Measurements from ENCODE around the gene SLC4A4. TPM values are rescaled to one million over a fixed set of nuclear protein-coding genes. Genes with fewer than 3 reads are reported as not detected.
A peak's percentile ranks its signal among the peaks of the same experiment; 100 is the strongest.

SLC4A4 gene
- total and polyA plus RNA-seq, 2 of the 8 experiments (the other 6 are each of a cell fraction or from before 2014, with no cell fraction given): 0.67 to 2.8 TPM

DNA sequence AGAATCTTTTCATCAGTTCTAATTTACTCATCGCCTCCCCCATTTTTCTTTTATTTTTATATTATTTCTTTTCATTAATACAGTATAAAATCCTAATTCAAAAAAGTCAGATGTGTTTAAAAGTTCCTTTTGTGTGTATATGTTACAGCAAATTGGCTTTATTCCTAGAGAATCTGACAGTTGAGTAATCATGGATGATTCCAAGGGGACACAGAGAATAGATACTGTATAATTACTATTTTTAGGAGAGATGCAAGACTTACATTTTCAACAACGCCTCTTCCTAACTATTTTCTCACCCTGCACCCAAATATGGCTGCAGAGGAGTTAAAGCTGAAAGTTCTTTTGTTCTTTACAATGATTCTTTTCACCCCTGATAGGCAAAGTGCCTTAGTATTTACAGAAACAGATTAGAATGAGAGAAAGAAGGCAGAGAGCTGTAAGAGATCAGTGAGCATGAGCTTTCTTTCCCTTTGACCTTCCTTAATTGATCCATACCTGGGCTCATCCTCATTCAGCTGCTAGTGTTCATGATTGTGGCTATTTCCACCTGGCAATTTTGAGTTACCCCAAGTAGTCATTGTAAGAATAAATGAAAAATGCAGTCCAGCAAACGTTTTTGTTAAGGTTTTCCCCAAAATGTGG lies 210.8 kb downstream of the SLC4A4 start:
- Histone ChIP-seq H2BK120ac (replicated peaks; ENCODE audit: low read depth, low read length) (no peak overlapping the region), H2BK12ac (ENCODE audit: low read depth, low read length) (no peak overlapping the region), H2BK15ac (ENCODE audit: low read length) (no peak overlapping the region), H4K5ac (ENCODE audit: insufficient read length, low read depth, low read length) (no peak overlapping the region), H2BK5ac (ENCODE audit: low read depth, low read length) (no peak overlapping the region), H3K4me2 (ENCODE audit: insufficient read depth in 1 of 2, low read depth in 2 of 2, low read length in 2 of 2) (no peak overlapping the region), H3K23me2 (ENCODE audit: low read depth, low read length) (no peaks in the 10 kb centered on the region), H2BK20ac (ENCODE audit: low read length) (no peak overlapping the region), H3K23ac (ENCODE audit: insufficient read length) (no peak overlapping the region), H3K18ac (ENCODE audit: extremely low read depth, low read length) (no peak overlapping the region), H3K36me3 (ENCODE audit: control insufficient read depth in 2 of 4, insufficient read depth in 4 of 4, low read length in 3 of 4) (no peaks in the 10 kb centered on the region), H4K91ac (replicated peaks; ENCODE audit: insufficient read length, low read length) (no peak overlapping the region), H4K8ac (ENCODE audit: extremely low read depth, insufficient read depth, low read length) (no peak overlapping the region), H3K79me2 (ENCODE audit: control insufficient read depth in 1 of 2, insufficient read depth in 2 of 2, low read length in 2 of 2) (no peaks in the 10 kb centered on the region; a peak in 1 of 4 replicates), H3K27ac (ENCODE audit: low read depth, low read length) (no peak overlapping the region), H4K20me1 (replicated peaks in 1 of 2; ENCODE audit: control insufficient read depth in 1 of 2, insufficient read depth in 2 of 2, low read length in 2 of 2) (no peaks in the 10 kb centered on the region), H3K4me3 (ENCODE audit: extremely low read depth in 1 of 4, insufficient read depth in 2 of 4, low read depth in 3 of 4, low read length in 4 of 4) (no peak overlapping the region), H3K9ac (replicated peaks in 1 of 4; ENCODE audit: extremely low read depth in 1 of 4, low read depth in 3 of 4, low read length in 3 of 4) (no peak overlapping the region), H3K9me3 (ENCODE audit: insufficient read depth in 2 of 2, low read depth in 1 of 2, low read length in 1 of 2) (no peaks in the 10 kb centered on the region), H3K56ac (replicated peaks; ENCODE audit: insufficient read length, low read depth, low read length) (no peak overlapping the region), H2AK5ac (ENCODE audit: low read depth, low read length) (no peak overlapping the region), H3K4ac (replicated peaks; ENCODE audit: insufficient read length, low read depth, low read length) (no peak overlapping the region), H3K4me1 (replicated peaks in 1 of 4; ENCODE audit: control insufficient read depth in 3 of 4, insufficient read depth in 4 of 4, low read length in 3 of 4) (no peaks in the 10 kb centered on the region; a peak in 1 of 7 replicates), H3K27me3 (replicated peaks in 1 of 4; ENCODE audit: control insufficient read depth in 3 of 4, extremely low read depth in 1 of 4, insufficient read depth in 3 of 4, low read length in 3 of 4) (no peaks in the 10 kb centered on the region; a peak in 1 of 7 replicates), H3K14ac (ENCODE audit: insufficient read length) (no peak overlapping the region), H3K79me1 (ENCODE audit: low read depth, low read length) (no peaks in the 10 kb centered on the region), H2AFZ (ENCODE audit: low read length) (peak overlapping the region; percentile 52)
- 73 to 100% methylated on average over 1 to 3 of the region's 3 CpGs for WGBS, 2 experiments (ENCODE audit: extremely low coverage in 1 of 2, insufficient coverage in 1 of 2, insufficient read length in 1 of 2, insufficient replicate concordance in 2 of 2, low coverage in 1 of 2, low lambda C conversion rate in 2 of 2, missing lambda C conversion rate in 1 of 2)
- DNase-seq (ENCODE audit: low read depth in 1 of 2, low spot score in 2 of 2) (no peak), FAIRE-seq (no peak)
- POLR2A ChIA-PET (ENCODE audit: partially characterized antibody): no interaction called here
- CTCF ChIA-PET (ENCODE audit: partially characterized antibody): interaction anchor here (0.8 to 3.5 kb wide), 3 partner anchors 9 to 278 kb away, joined by 3 to 25 read pairs (median 10); no protein-coding TSS in a partner anchor
- TF ChIP-seq RAD21 (IDR thresholded peaks at IDR 0.05 in 1 of 2, conservative IDR thresholded peaks at IDR 0.05 in 1 of 2; ENCODE audit: low read depth in 2 of 2, low read length in 2 of 2) (no peak), CBX5 (IDR thresholded peaks at IDR 0.05; ENCODE audit: low read depth, low read length) (no peak), YY1 (IDR thresholded peaks at IDR 0.05; ENCODE audit: low read depth, low read length) (no peak), KDM1A (IDR thresholded peaks at IDR 0.05; ENCODE audit: borderline replicate concordance, low read length) (no peak), CTBP2 (IDR thresholded peaks at IDR 0.05; ENCODE audit: borderline replicate concordance, insufficient read depth, insufficient read length, low read length) (no peak), CHD1 (IDR thresholded peaks at IDR 0.05; ENCODE audit: low read depth, low read length) (no peak), SP2 (IDR thresholded peaks at IDR 0.05; ENCODE audit: low read length) (no peak), TAF1 (IDR thresholded peaks at IDR 0.05; ENCODE audit: low read depth, low read length) (no peak), RNF2 (IDR thresholded peaks at IDR 0.05; ENCODE audit: borderline replicate concordance, low read depth, low read length, missing control alignments, poor library complexity, severe bottlenecking) (no peak), SRF (IDR thresholded peaks at IDR 0.05; ENCODE audit: low read depth, low read length) (no peak), TAF7 (optimal IDR thresholded peaks at IDR 0.05; ENCODE audit: borderline replicate concordance, low read depth, low read length) (no peak)
- TF ChIP-seq, protein P1, sequence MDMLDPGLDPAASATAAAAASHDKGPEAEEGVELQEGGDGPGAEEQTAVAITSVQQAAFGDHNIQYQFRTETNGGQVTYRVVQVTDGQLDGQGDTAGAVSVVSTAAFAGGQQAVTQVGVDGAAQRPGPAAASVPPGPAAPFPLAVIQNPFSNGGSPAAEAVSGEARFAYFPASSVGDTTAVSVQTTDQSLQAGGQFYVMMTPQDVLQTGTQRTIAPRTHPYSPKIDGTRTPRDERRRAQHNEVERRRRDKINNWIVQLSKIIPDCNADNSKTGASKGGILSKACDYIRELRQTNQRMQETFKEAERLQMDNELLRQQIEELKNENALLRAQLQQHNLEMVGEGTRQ (IDR thresholded peaks at IDR 0.05; ENCODE audit: low read length): no peak

Measured in H1 (cell line).